GM13976 (cell line): ENCODE measurements around the gene ZNF652.

Experiments used
- DNase-seq: peaks from one replicate; pipeline ENCODE4 v3.0.0; 2012; ENCODE audit warnings: low spot score
- in situ Hi-C: fragments of 300-500 bp; cut with MboI; formaldehyde crosslinking; loops from one replicate; pipeline ENCODE4 v1.12.0; 2022; ENCODE audit warnings: low sequenced_read_pairs, mixed read lengths, inconsistent platforms; ENCODE audit not compliant: unreplicated experiment
- TF ChIP-seq, protein P1 (sequence below): IDR thresholded peaks from 2 replicates; pipeline ENCODE4 v1.5.1; 2012; ENCODE audit warnings: borderline replicate concordance, mild to moderate bottlenecking; ENCODE audit not compliant: insufficient read depth; ENCODE audit errors: extremely low read depth, missing control alignments, control extremely low read depth

The ZNF652 gene

DNA sequence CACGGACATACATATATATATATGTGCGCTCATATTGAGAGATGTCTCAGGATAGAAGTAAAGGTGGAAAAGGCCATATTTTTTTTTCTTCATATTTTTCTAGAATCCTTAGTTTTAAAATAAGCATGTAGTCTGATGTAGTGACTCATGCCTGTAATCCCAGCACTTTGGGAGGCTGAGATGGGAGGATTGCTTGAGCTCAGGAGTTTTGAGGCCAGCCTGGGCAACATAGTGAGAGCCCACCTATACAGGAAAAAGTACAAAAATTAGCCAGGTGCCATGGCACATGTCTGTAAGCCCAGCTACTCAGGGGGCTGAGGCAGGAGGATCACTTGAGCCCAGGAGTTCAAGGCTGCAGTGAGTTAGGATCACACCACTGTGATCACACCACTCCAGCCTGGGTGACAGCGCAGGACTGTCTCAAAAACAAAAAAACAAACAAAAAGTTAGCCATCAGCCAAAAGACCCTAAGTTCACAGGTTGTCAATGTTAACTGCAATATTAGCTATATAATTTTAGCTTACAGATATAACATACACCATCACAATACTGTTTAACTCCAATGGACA lies 10.4 kb downstream of the ZNF652 start:
- DNase-seq: no peak
- TF ChIP-seq, protein P1, sequence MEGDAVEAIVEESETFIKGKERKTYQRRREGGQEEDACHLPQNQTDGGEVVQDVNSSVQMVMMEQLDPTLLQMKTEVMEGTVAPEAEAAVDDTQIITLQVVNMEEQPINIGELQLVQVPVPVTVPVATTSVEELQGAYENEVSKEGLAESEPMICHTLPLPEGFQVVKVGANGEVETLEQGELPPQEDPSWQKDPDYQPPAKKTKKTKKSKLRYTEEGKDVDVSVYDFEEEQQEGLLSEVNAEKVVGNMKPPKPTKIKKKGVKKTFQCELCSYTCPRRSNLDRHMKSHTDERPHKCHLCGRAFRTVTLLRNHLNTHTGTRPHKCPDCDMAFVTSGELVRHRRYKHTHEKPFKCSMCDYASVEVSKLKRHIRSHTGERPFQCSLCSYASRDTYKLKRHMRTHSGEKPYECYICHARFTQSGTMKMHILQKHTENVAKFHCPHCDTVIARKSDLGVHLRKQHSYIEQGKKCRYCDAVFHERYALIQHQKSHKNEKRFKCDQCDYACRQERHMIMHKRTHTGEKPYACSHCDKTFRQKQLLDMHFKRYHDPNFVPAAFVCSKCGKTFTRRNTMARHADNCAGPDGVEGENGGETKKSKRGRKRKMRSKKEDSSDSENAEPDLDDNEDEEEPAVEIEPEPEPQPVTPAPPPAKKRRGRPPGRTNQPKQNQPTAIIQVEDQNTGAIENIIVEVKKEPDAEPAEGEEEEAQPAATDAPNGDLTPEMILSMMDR: no peak
- in situ Hi-C loops: no loop called here

DNA sequence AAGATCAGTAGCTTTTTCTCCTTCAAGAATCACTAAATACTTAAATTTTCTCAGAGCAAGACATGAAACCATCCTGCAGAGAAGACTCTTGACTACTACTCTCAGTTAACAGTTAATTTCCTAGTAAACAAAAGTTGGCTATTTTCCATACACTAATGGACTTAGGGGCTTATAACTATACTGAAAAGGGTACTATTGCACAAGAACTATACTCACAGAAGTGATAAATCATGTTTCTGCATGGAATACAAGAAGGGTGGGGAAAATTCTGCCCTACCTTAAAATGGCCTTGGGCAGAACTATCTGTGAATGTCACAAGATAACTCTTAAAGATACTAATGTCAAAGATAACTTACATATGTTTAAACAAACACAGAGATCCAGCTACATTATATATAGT lies 12.5 kb downstream of the ZNF652 start:
- in situ Hi-C loops: no loop called here
- DNase-seq: no peak
- TF ChIP-seq, protein P1: no peak

GRCh38 chr17:49344914-49345313 lies 17.1 kb downstream of the ZNF652 start:
- in situ Hi-C loops: no loop called here
- no peak for DNase-seq
- TF ChIP-seq, protein P1: no peak

DNA sequence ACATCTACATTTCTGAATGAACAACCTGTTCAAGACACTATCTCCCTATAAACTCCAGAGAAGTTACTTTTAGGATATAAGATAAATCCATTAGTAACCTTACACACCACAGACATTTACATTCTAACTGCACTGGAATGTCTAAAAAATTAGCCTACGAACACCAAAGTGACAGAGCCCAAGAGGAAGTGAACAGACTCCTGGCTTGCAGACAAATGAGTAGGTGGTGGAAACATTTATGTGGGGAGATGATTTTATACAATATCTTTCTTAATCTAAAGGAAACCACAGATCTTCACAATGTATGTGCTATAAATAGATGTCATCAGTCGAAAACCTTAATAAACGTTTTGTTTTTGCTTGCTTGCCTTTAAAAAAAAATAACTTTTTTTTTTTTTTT lies 18.8 kb downstream of the ZNF652 start:
- in situ Hi-C loops: no loop called here

DNA sequence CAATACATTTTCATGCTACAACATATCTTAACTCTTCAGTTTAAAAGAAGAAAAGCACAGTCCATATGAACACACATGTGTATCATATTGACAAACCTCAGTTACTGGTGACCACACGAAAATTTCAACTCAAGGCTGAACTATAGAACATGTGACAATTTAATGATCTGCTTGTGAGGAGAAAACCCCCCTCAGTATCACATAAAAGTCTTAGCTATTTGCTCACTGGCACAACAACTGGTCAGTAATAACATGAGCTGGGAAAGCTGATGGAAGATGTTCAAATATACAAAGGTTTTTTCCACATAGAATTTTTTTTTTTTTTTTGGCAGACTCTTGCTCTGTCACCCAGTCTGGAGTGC lies 19.5 kb downstream of the ZNF652 start:
- in situ Hi-C loops: no loop called here
- DNase-seq: no peak
- TF ChIP-seq, protein P1: no peak

More for the DNA sequence above, 18.8 kb downstream of the ZNF652 start:
- TF ChIP-seq, protein P1: no peak
- no peak for DNase-seq

DNA sequence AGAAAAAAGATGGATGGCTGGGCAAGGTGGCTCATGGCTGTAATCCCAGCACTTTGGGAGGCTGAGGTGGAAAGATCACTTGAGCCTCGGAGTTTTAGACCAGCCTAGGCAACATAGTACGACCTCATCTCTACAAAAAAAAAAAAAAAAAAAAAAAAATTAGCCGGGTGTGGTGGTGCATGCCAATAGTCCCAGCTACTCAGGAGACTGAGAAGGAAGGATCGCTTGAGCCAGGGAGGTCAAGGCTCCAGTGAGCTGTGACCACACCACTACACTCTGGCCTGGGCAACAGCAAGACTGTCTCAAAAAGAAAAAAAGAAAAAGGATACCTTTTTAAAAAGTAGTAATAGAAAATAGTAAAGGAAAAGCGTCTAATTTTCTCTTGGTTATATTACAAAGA lies 20.7 kb downstream of the ZNF652 start:
- DNase-seq: no peak
- TF ChIP-seq, protein P1: no peak
- in situ Hi-C loops: no loop called here
